ENCODE results near the gene LRBA. TPM values are rescaled to one million over a fixed set of nuclear protein-coding genes. Genes with fewer than 3 reads are reported as not detected.

LRBA gene
- total RNA-seq, 4 donors from 2014 or later: 28.3 to 38.2 (median 32.1) TPM

- no peak for TF ChIP-seq CTCF (IDR thresholded peaks at IDR 0.05; ENCODE audit: low read depth)
Measured at GRCh38 chr4:150217192-150217591, 797.9 kb downstream of the LRBA start.

- no peak for TF ChIP-seq CTCF (IDR thresholded peaks at IDR 0.05; ENCODE audit: low read depth)
Measured at GRCh38 chr4:150216726-150217125, 798.4 kb downstream of the LRBA start.

- no peak for TF ChIP-seq CTCF (IDR thresholded peaks at IDR 0.05; ENCODE audit: low read depth)
Measured at GRCh38 chr4:150215601-150216000, 799.5 kb downstream of the LRBA start.

Small RNAs within 50 kb of the gene (small RNA-seq; reads per million reads assigned to genes)
- gene RNA5SP168: not detected

Other genes starting within 250 kb of the LRBA start
- gene RPS3A, start 84.3 kb upstream of the LRBA start, total RNA-seq: 1,000 to 10,000 TPM; 3,268 to 3,938 (median 3,553) TPM